GM21723 (cell line): ENCODE data around the gene PEA15.

Source experiments
- ATAC-seq: cut with Tn5 transposase; IDR thresholded peaks from one replicate; pipeline ENCODE4 v1.9.1; 2021; ENCODE audit warnings: mild to moderate bottlenecking, moderate library complexity; ENCODE audit not compliant: unreplicated experiment

The PEA15 gene

GRCh38 chr1:160178731-160179130 lies 26.5 kb upstream of the PEA15 start:
- no peak for ATAC-seq

- no peak for ATAC-seq
Observed at GRCh38 chr1:160179336-160179735, 25.8 kb upstream of the PEA15 start.

- no peak for ATAC-seq
Observed at GRCh38 chr1:160186246-160186645, 18.9 kb upstream of the PEA15 start.

- no peak for ATAC-seq
Observed at GRCh38 chr1:160186729-160187128, 18.5 kb upstream of the PEA15 start.

GRCh38 chr1:160187407-160187806 lies 17.8 kb upstream of the PEA15 start:
- no peak for ATAC-seq

GRCh38 chr1:160188341-160188740 lies 16.8 kb upstream of the PEA15 start:
- no peak for ATAC-seq

GRCh38 chr1:160189649-160190625 lies 15.2 kb upstream of the PEA15 start, which contains the start of gene CASQ1:
Gene CASQ1, plus strand, starts transcription at chr1:160190575. Its CDS starts 177 bp downstream, at chr1:160190752.
- no peak for ATAC-seq

GRCh38 chr1:160191756-160192155 lies 13.4 kb upstream of the PEA15 start:
- no peak for ATAC-seq

GRCh38 chr1:160192234-160192633 lies 12.9 kb upstream of the PEA15 start:
- no peak for ATAC-seq

GRCh38 chr1:160193091-160193819 lies 11.9 kb upstream of the PEA15 start:
- peak; percentile 61 for ATAC-seq

GRCh38 chr1:160193832-160194736 lies 11.1 kb upstream of the PEA15 start:
- no peak for ATAC-seq

- no peak for ATAC-seq
Observed at GRCh38 chr1:160194737-160195059, 10.5 kb upstream of the PEA15 start.

GRCh38 chr1:160196143-160196542 lies 9.0 kb upstream of the PEA15 start:
- ATAC-seq, result no peak

GRCh38 chr1:160197231-160197630 lies 8.0 kb upstream of the PEA15 start:
- no peak for ATAC-seq

GRCh38 chr1:160200786-160201185 lies 4.4 kb upstream of the PEA15 start:
- ATAC-seq, result no peak

GRCh38 chr1:160204526-160205241 lies 500 bp upstream of the PEA15 start:
- ATAC-seq, result peak; percentile 62

GRCh38 chr1:160206036-160206389 lies 829 bp downstream of the PEA15 start:
- peak; percentile 46 for ATAC-seq

- ATAC-seq, result no peak
Observed at GRCh38 chr1:160206421-160207117, 1.4 kb downstream of the PEA15 start.

GRCh38 chr1:160207118-160207650 lies 2.0 kb downstream of the PEA15 start:
- ATAC-seq, result no peak
